Measurements from ENCODE around the gene PTPRE. TPM values are rescaled to one million over a fixed set of nuclear protein-coding genes. Genes with fewer than 3 reads are reported as not detected.

Gene PTPRE
- total RNA-seq, 1 donor from 2014 or later: 5.4 TPM

DNA sequence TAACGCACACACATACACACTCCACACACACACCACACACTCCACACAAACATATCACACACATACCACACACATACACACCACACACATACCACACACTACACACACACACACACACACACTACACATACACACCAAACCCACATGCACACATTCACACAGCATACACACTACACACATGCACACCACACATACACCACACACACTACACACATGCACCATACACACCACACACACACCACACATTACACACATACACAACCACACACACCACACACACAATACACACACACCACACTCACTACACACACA, 153.0 kb downstream of the PTPRE start:
- no peak for TF ChIP-seq CTCF (conservative IDR thresholded peaks at IDR 0.05; ENCODE audit: low read depth, low read length)
- H3K4me3 ChIP-seq (ENCODE audit: low read depth, low read length): no peak overlapping the region
- no peak for DNase-seq (ENCODE audit: low read depth)

DNA sequence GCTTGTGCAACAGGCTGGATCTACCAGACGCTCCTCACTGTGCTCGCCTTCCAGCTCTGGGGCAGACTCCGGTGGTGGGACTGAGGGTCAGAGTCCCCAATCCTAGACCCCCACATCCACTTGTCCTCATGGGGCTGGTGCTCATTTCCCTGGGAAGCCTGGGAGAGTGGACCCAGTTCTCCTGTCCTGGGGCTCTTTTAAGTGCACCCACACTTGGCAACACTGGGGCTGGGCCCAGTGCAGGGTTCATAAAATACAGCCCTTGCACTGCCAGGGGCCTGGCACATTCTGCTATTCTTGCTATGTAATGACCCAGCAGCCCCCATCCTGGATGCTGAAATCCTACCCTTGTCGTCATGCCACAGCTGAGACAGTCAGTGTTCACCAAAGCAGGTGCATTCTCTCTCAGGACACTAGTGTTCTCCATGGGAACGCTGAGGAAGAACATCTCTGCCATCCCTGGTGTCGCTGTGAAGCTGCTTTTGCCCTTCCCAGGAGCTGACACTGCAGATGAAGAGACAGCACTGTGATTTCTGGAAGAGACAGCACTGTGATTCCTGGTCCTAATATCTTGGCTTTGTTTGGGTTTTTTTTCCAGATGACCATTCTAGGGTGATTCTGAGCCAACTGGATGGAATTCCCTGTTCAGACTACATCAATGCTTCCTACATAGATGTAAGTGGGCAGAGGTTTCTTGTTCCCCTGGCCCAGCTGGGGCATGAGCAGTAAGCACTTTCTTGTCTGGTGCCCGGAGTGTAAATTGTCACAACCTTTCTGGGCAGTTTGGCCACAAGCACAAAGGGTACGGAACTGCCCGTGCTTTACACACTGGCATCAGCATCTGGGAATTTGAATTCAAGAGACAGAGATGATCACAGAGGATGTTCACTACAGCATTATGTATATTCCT, 153.7 kb downstream of the PTPRE start:
- no peak for TF ChIP-seq CTCF (conservative IDR thresholded peaks at IDR 0.05; ENCODE audit: low read depth, low read length)
- no peak for DNase-seq (ENCODE audit: low read depth)
- no peak overlapping the region for H3K4me3 ChIP-seq (ENCODE audit: low read depth, low read length)

DNA sequence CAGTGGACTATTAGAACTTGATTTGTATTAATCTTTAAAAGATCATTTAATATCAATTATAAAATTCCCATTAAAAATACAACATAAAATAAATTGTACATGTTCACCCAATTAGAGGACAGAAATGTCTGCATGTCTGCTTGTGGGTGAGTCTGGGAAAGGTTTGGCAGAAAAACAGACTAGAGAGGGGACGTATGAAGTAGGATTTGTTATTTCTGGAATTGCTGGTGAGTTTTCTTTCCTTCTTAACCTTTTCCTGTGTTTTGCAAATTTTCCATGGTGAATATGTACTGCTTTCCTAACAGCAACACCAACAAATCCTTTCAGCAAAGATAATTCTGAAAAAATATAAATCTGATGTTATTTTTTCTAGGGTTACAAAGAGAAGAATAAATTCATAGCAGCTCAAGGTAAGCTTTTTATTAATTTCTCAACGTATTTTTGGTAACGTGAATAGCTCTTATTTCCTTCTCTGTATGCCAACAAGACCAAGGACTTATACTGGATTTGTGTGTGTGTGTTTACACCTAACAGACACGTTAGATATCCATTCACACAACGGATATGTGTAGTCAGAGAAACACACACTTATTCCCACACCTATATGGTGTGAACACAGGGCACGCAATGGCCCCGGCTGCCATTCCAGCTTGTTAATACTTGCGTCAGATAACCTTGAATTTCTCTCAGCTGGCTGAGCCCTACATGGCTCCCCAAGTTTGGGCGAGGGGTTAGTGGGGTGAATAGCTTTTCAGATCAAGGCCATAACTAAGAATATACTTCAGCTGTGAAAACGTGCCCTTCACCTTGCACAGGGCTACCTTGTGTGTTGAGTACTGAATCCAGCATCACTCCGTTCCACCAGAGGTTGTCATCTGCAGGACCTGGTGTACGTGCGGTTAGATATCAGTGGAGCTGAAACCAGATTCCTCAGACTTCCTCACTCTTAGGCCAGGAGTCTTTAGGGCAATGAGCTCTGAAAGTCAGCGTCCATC, 154.7 kb downstream of the PTPRE start:
- no peak for TF ChIP-seq CTCF (conservative IDR thresholded peaks at IDR 0.05; ENCODE audit: low read depth, low read length)
- DNase-seq (ENCODE audit: low read depth): no peak
- no peak overlapping the region for H3K4me3 ChIP-seq (ENCODE audit: low read depth, low read length)

DNA sequence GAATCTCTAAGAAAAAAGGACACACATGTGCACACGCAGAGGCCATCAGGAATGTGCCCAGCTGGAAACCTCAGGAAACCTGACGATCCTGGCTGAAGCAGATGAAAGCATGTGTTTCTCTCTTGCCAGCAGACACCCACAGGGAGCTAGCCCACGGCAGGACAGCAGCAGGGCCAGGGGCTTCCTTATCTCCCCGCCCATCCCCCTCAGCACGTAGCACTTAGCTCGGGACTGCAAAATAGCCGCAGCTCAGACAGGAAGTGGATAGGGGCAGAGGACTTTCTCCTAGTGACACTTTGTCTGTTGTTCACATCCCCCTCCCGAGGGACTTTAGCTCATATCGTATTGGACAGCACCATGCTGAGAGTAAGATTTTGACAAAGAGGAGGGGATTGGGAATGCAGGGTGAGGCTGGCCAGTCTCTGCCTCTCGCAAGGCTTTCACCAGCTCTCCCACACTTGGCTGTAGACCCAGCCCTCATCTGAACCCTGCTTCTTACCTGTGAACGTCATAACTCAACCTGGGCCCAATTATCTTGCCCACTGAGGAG, 155.5 kb downstream of the PTPRE start:
- DNase-seq (ENCODE audit: low read depth): no peak
- no peak overlapping the region for H3K4me3 ChIP-seq (ENCODE audit: low read depth, low read length)
- no peak for TF ChIP-seq CTCF (conservative IDR thresholded peaks at IDR 0.05; ENCODE audit: low read depth, low read length)

GRCh38 chr10:128062881-128063563, 156.1 kb downstream of the PTPRE start:
- no peak for DNase-seq (ENCODE audit: low read depth)
- no peak for TF ChIP-seq CTCF (conservative IDR thresholded peaks at IDR 0.05; ENCODE audit: low read depth, low read length)
- H3K4me3 ChIP-seq (ENCODE audit: low read depth, low read length): no peak overlapping the region

DNA sequence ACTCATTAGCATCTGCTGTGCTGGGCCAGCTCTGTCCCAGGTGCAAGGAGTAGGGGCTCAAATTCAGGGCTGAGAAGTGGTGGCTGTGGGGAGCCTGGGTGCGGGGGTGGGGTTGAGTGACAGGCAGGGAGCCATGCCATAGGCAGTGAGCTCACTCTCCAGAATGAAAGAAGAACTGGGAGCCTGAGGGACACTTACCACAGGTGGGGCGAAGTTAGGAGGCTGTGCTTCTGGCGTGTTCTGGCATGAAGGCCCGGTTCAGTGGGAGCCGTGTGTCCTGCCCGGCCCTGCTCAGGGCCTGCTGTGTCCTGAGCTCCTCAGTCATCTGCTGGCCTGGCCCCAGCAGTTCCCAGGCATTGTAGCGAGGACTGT, 156.8 kb downstream of the PTPRE start:
- DNase-seq (ENCODE audit: low read depth): no peak
- TF ChIP-seq CTCF (conservative IDR thresholded peaks at IDR 0.05; ENCODE audit: low read depth, low read length): no peak
- no peak overlapping the region for H3K4me3 ChIP-seq (ENCODE audit: low read depth, low read length)
